ENCODE measurements around the gene ZFHX3. TPM values are rescaled to one million over a fixed set of nuclear protein-coding genes. Genes with fewer than 3 reads are reported as not detected.

ZFHX3 gene
- polyA plus RNA-seq, 3 donors from 2014 or later, result 0.05 to 1.4 (median 1.0) TPM

DNA sequence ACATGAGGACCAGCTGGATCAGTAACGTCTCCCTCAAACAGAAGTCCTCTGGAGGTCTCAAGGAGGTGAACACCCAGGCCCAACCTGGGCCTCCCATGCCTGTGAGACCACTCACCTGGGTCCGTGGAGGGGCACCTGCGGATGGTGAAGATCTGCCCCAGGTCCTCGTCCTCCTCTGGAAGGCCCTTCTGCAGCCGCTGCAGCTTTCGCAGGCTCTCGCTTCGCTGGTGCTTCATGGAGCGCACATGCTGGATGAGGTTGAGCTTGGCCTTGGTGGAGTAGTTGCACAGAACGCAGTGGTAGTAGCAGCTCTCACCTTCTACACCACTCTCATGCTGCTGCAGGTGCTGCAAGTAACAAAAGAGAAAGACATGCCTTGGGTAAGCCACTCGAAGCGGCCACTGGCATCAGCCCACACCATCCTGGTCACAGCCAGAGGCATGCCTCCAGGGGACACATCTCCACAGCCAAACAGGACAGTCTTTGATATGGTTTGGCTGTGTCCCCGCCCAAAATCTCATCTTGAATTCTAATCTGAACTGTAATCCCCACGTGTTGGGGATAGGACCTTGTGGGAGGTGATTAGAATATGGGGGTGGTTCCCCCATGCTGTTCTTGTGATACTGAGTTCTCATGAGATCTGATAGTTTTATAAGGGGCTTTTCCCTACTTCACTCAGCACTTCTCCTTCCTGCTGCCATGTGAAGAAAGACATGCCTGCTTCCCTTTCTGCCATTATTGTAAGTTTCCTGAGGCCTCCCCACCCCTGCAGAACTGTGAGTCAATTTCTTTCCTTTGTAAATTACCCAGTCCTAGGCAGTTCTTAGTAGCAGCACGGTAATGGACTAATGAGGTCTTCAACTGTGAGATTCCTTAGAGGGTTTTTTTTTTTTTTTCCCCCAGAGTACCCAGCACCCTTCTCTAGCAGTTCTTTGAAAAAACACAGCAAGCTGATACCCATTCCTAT is 158.0 kb downstream of the ZFHX3 start:
- Mint-ChIP-seq H3K4me1 (no peaks in the 10 kb centered on the region), H3K4me3 (no peak overlapping the region), H3K27me3 (ENCODE audit: low read depth in 3 of 3) (peaks cover 0 to 3% (median 2%) of the 10 kb centered on the region in 3 donors), H3K27ac (no peak overlapping the region), H3K9me3 (peaks cover 0 to 4% (median 0%) of the 10 kb centered on the region in 6 donors), H3K36me3 (peaks cover 8 to 23% (median 16%) of the 10 kb centered on the region in 3 donors)
- no peak for DNase-seq

DNA sequence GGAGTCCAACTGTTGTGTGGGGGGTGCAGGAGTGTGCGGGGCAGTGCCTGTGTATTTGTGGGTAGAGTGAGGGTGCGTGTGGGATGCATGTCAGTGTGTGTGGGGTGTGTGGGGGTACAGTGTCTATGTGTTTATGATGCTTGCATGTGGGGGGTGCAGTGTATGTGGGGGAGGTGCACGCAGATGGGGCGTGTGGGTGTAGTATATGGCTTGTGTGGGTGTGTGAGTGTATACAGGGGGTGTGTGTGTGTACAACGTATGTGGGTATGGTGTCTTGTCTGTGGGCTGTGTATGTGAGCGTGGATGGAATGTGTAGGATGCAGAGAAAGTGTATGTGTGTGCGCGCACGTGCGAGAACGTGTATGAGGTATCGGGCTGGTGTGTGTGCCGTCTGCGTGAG is 160.4 kb downstream of the ZFHX3 start:
- peaks cover 0 to 4% (median 0%) of the 10 kb centered on the region in 6 donors for H3K9me3 Mint-ChIP-seq
- DNase-seq, result no peak
- peaks cover 0 to 3% (median 0%) of the 10 kb centered on the region in 3 donors for H3K27me3 Mint-ChIP-seq (ENCODE audit: low read depth in 3 of 3)
- H3K4me3 Mint-ChIP-seq, result no peak overlapping the region
- H3K36me3 Mint-ChIP-seq, result peaks cover 8 to 23% (median 16%) of the 10 kb centered on the region in 3 donors
- H3K4me1 Mint-ChIP-seq, result peaks cover 10 to 14% of the 10 kb centered on the region in 2 donors
- H3K27ac Mint-ChIP-seq, result no peak overlapping the region

DNA sequence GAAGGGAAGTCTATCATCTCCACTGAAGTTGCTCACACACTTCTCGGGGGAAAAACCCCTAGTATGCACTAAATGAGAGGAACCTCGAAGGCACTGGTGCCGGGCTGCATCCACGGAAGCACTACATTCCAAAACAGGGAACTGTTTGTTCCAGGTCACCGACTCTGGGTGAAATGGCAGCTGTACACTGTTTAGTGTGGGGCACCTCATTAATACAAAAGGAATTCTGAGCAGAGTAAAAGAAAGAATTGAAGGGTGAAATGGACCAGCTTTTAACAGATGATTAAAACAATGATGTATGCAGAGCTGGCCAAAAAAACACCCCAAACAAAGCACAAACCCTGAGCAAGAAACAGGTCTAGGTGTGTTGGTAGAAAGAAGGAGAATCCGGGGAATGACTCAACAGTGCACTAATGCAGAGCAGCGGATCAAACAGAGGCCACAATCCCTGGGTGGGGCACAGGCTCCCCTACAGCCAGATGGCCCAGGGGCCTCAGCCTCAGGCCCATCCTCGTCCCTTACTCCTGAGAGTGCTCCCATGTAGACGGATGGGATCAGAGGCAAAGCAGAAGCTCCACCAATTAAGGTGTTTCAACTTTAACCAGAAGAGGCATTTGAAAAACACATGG is 161.5 kb downstream of the ZFHX3 start:
- H3K4me3 Mint-ChIP-seq, result no peak overlapping the region
- peaks cover 8 to 23% (median 12%) of the 10 kb centered on the region in 3 donors for H3K36me3 Mint-ChIP-seq
- peaks cover 0 to 3% (median 2%) of the 10 kb centered on the region in 3 donors for H3K27me3 Mint-ChIP-seq (ENCODE audit: low read depth in 3 of 3)
- H3K9me3 Mint-ChIP-seq, result peaks cover 0 to 4% (median 0%) of the 10 kb centered on the region in 6 donors
- no peak overlapping the region for H3K27ac Mint-ChIP-seq
- peaks cover 10 to 14% of the 10 kb centered on the region in 2 donors for H3K4me1 Mint-ChIP-seq
- DNase-seq, result no peak

DNA sequence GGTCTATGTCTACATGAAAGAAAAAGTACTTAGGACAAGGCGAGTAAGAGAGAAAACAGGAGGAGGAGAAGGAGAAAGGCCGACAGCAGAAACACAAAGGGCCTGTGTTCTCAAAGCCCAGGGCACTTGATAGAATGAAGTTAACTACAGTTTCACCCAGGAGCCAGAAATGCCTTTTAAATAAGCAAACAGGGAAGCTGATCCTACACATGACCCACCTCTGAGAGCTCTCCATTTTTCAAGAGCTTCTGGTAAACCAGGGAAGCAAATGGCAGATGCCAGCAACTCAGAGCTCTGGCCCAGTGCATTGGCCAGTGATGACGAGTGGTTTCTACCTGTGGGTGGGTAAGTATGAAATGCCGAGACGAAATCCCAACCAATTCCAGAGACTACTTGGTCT is 163.4 kb downstream of the ZFHX3 start:
- Mint-ChIP-seq H3K27me3 (ENCODE audit: low read depth in 3 of 3) (peaks cover 0 to 3% (median 2%) of the 10 kb centered on the region in 3 donors), H3K27ac (no peak overlapping the region), H3K4me1 (peaks cover 10 to 14% of the 10 kb centered on the region in 2 donors), H3K36me3 (peaks cover 8 to 23% (median 12%) of the 10 kb centered on the region in 3 donors), H3K9me3 (no peaks in the 10 kb centered on the region), H3K4me3 (no peak overlapping the region)
- no peak for DNase-seq

DNA sequence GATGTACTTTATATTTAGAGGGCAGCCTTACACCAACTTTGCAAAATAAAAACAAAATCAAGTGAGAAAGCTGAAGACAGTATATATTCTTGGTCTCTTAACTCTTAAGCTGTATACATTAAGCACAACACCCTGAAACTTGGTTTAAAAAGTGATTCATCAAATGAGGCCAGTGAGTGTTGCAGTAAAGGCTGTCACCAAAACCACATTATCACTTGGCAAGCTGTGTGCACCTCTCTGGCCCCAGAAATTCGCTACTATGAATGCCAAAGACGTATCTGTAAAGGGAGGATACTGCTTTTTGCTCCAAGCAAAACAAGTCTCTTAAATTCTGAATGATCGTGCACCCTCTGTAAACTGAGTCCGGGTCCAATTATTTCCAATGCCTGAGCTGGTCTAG is 163.9 kb downstream of the ZFHX3 start:
- DNase-seq, result no peak
- peaks cover 8 to 23% (median 12%) of the 10 kb centered on the region in 3 donors for H3K36me3 Mint-ChIP-seq
- peaks cover 10 to 14% of the 10 kb centered on the region in 2 donors for H3K4me1 Mint-ChIP-seq
- H3K27me3 Mint-ChIP-seq (ENCODE audit: low read depth in 3 of 3), result peaks cover 0 to 3% (median 2%) of the 10 kb centered on the region in 3 donors
- H3K27ac Mint-ChIP-seq, result no peak overlapping the region
- H3K9me3 Mint-ChIP-seq, result no peaks in the 10 kb centered on the region
- H3K4me3 Mint-ChIP-seq, result no peak overlapping the region

DNA sequence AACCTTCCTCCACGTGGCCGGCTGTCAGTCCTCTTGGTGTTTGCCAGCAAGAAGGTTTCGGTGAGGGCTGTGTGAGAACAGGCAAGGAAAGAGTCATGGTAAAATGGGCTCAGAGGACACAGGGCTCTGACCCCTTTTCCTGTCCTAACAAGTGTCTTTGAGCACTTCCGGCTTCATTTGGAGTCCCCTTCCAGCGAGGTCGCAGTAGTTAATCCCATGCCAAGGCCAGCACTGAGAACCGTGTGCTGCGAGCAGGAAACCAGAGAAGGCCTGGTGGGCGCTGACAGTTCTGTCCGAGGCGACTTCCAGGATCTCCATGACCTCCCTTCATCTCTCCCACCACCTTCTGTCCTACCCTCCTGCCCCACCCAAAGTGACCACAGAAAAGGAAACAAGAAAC is 168.1 kb downstream of the ZFHX3 start:
- Mint-ChIP-seq H3K9me3 (no peaks in the 10 kb centered on the region), H3K4me3 (no peak overlapping the region), H3K4me1 (peaks cover 36 to 41% of the 10 kb centered on the region in 2 donors)

DNA sequence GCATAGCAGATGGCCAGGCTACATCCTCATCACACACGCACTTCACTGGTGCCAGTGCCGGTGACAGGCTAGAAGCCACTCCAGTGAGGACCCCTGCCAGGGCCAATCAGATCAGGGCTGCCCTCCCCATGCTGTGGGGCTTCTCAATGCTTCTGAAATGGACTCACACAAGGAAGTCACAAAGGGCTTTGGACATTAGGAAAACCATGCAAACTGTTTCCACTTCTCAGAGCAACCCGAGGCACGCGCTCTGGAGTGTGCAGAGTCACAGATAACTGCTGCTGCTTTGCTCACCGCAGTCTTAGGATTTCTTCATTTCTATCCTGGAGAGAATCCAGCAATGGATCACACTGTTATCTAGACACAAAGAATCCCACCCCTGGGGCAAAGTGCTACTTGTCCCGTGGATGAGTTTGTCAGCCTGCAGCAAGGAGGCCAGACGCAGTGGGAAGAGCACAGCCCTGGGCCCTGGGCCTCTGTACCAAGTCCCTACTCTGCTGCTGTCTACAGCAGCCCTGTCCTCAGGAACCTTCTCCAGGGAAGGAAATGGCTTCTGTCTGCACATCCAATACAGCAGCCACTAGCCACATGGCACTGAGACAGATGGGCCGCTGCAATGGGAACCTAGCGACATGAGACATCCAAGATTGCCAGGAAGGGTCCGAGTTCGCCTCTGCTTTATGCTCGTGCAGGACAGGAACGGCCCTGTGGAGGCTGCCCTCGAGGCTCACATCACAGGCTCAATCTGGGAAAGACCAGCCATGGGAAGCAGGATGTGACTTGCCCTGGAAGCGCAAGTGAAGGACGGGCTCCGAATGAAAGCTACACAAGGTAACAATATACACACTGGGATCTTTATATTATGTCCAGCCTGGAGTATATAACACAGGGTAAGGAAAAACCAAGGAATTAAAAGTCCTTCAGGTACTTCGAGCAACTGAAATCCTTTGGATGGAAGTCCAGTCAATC is 169.3 kb downstream of the ZFHX3 start:
- Mint-ChIP-seq H3K27ac (no peak overlapping the region), H3K9me3 (no peaks in the 10 kb centered on the region), H3K27me3 (ENCODE audit: low read depth in 3 of 3) (peaks cover 0 to 2% (median 0%) of the 10 kb centered on the region in 3 donors), H3K4me1 (peaks cover 27 to 29% of the 10 kb centered on the region in 2 donors), H3K36me3 (no peaks in the 10 kb centered on the region), H3K4me3 (no peak overlapping the region)
- no peak for DNase-seq

More for the DNA sequence above, 168.1 kb downstream of the ZFHX3 start:
- Mint-ChIP-seq H3K27me3 (ENCODE audit: low read depth in 3 of 3) (peaks cover 0 to 2% (median 0%) of the 10 kb centered on the region in 3 donors), H3K27ac (no peak overlapping the region), H3K36me3 (no peaks in the 10 kb centered on the region)
- no peak for DNase-seq

DNA sequence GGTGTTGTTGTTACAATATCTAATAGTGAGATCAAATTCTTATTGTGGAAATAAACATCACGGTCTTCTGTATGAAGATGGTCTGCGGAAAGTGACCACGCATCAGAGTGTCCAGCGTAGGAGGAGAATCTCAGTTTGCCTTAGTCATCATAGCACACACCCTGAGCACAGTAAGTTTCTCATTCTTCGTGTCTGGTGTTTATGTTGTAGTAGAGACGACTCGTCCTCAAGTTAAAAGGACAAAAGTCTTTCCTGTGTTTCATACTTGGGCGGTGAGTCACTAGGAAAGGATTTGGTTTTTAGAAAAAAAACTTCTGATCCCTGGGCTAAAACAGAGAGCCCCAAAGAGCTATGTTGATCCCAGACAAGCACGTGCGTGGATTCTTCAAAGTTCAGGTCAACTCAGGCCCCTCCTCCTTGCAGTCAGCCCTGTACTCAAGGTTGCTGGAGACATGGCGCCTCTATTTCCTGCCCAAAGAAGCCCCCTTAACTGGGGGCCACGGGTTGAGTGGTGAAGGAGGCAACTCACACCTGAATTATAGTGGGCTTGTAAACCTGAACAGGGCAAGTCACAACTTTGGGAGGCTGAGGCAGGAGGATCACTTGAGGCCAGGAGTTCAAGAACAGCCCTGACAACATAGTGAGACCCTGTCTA is 170.4 kb downstream of the ZFHX3 start:
- Mint-ChIP-seq H3K36me3 (no peaks in the 10 kb centered on the region), H3K4me1 (peaks cover 25 to 27% of the 10 kb centered on the region in 2 donors), H3K9me3 (no peaks in the 10 kb centered on the region), H3K4me3 (peak overlapping the region in 3 of 5 donors; percentile 48 to 63 (median 59)), H3K27me3 (ENCODE audit: low read depth in 3 of 3) (peaks cover 0 to 2% (median 0%) of the 10 kb centered on the region in 3 donors), H3K27ac (peak overlapping the region in 1 of 6 donors; percentile 49)
- no peak for DNase-seq

DNA sequence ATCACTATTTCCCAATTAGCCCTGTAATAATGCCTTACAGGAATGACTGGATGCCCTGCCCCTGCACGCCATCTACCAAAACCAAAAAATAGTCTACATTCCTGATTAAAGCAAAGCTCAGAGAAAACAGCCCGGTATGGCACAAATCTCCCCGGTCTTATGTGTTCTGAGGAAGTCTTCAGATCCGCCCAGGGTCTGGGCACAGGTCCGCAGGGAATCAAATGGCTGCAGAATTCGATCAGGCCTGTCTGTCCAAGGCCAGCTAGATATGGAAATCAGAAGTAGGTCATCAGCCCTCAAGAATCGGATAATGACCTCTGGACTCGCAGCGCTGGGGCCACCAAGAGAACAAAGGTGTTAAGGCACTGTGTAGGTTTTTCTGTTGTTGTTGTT is 171.0 kb downstream of the ZFHX3 start:
- Mint-ChIP-seq H3K27ac (peak overlapping the region in 1 of 6 donors; percentile 49), H3K4me1 (peaks cover 25 to 27% of the 10 kb centered on the region in 2 donors), H3K4me3 (peak overlapping the region; percentile 6 to 63 (median 57)), H3K27me3 (ENCODE audit: low read depth in 3 of 3) (peaks cover 0 to 2% (median 0%) of the 10 kb centered on the region in 3 donors), H3K36me3 (no peaks in the 10 kb centered on the region), H3K9me3 (no peaks in the 10 kb centered on the region)
- DNase-seq, result no peak

DNA sequence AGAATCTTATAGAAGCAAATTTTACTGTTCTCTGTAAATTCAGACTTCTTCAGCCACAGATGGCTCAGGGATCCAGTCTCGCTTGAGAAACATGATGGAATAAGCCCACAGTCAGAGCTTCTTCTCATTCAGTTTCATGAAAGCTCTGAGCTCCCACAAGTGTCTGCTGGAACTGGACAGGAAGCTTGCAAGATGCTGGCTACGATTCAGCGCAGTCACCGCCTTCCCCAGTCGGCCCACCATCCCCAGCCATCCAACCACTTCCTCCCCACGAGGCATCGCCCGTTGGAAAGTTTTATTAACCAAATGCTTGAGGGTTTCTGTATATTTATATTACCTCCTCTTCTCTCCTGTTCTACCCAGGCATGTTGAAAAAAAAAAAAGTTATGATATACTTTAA is 171.7 kb downstream of the ZFHX3 start:
- peak overlapping the region in 4 of 5 donors; percentile 42 to 63 (median 58) for H3K4me3 Mint-ChIP-seq
- peak overlapping the region in 4 of 6 donors; percentile 2 to 46 (median 17) for H3K27ac Mint-ChIP-seq
- H3K9me3 Mint-ChIP-seq, result no peaks in the 10 kb centered on the region
- peak; percentile 17 to 35 (median 32) for DNase-seq
- no peaks in the 10 kb centered on the region for H3K27me3 Mint-ChIP-seq (ENCODE audit: low read depth in 3 of 3)
- peaks cover 25 to 27% of the 10 kb centered on the region in 2 donors for H3K4me1 Mint-ChIP-seq
- H3K36me3 Mint-ChIP-seq, result no peaks in the 10 kb centered on the region

DNA sequence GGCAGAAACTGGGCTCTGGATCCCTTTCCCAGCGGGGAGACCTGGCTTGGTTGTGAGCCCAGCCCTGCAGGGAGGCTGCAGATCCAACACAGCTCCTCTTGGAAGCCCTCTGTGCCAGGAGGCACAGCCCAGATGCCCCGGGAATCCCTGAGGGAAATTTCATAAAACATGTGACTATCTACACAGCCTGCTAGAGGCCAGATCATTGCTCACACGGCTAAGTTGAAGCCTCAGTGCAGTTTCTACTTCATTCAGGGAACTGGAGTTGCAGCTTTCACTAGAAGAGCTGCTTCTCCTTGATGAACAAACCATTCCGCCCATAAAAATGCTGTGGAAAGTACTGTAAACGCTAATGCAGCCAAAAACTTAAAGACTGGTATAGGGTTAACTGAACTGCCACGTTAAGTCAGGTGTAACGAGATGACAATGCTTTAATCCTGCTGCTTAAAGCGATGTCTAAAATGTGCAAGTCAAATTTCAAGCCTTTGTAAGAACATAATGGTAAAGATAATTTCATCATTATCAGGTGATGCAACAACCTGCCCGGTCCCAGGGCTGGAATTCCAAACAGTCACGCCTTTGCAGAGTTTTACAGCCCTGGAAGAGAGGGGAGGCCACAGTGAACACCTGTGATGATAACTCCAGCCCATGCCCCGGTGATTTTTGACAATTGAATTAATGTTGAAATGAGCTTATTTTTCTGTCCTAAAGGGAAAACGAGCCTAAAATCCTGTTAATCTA is 172.5 kb downstream of the ZFHX3 start:
- H3K27me3 Mint-ChIP-seq (ENCODE audit: low read depth in 3 of 3), result no peaks in the 10 kb centered on the region
- H3K4me3 Mint-ChIP-seq, result peak overlapping the region in 4 of 5 donors; percentile 27 to 63 (median 45)
- peak overlapping the region in 1 of 6 donors; percentile 46 for H3K27ac Mint-ChIP-seq
- no peaks in the 10 kb centered on the region for H3K36me3 Mint-ChIP-seq
- DNase-seq, result no peak
- peaks cover 25 to 27% of the 10 kb centered on the region in 2 donors for H3K4me1 Mint-ChIP-seq
- H3K9me3 Mint-ChIP-seq, result no peaks in the 10 kb centered on the region

DNA sequence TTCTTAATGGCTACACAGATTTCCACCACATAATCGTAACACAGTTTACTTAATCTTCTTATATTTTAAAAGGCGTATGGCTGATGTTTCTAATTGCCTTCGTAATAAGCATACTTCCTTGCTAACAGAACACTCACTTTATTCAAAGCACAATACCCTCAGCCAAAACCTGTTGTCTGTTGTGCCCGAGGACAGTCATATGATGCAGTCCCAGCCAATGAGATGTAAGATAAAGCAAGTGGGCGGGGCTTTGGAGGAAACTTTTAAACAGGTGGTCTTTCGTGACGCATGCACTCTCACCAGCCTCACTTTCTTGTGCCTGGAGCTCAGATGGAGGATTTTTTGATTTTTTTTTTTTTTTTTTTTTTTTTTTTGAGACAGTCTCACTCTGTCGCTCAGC is 174.1 kb downstream of the ZFHX3 start:
- peaks cover 25 to 27% of the 10 kb centered on the region in 2 donors for H3K4me1 Mint-ChIP-seq
- H3K27me3 Mint-ChIP-seq (ENCODE audit: low read depth in 3 of 3), result no peaks in the 10 kb centered on the region

More for the DNA sequence above, 174.1 kb downstream of the ZFHX3 start:
- no peak overlapping the region for H3K27ac Mint-ChIP-seq
- peaks cover 0 to 5% (median 0%) of the 10 kb centered on the region in 3 donors for H3K36me3 Mint-ChIP-seq
- DNase-seq, result no peak
- H3K9me3 Mint-ChIP-seq, result no peaks in the 10 kb centered on the region
- no peak overlapping the region for H3K4me3 Mint-ChIP-seq
